Testis (tissue), 2 donors: ENCODE measurements around the gene DDX1.

Source experiments
- POLR2A ChIP-seq: fragments of 450-650 bp; IDR thresholded peaks from one replicate; pipeline ENCODE4 v1.6.1; 2017; ENCODE audit warnings: antibody characterized with exemption, mild to moderate bottlenecking, moderate library complexity
- TF ChIP-seq, protein P1 (sequence below), 3 experiments: fragments of 450-650 bp in 2 of 3; fragments of 200-600 bp in 1 of 3; sonication (generic) in 1 of 3; IDR thresholded peaks; one replicate each; pipeline ENCODE4 v1.5.1; 2016 to 2019; ENCODE audit warnings: antibody characterized with exemption in 3 of 3, mild to moderate bottlenecking in 2 of 3, moderate library complexity in 1 of 3

DNA sequence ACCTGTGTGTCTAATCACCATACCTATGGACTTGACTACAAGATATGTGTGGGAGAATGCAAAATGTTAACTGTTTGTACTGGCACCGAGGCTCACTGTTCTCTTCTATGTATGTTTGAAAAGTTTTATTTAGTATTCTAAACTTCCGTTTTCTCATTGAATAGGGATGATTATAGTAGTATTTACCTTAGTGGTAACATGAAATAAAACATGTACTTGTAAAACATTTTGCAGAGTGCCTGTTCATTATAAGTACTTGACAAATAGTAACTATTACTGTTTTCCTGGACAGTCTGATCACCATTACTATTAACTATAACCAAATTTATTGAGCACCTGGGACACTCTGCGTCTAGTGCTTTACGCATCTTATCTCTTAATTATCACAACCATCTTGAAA lies 24.8 kb downstream of the DDX1 start:
- TF ChIP-seq, protein P1, sequence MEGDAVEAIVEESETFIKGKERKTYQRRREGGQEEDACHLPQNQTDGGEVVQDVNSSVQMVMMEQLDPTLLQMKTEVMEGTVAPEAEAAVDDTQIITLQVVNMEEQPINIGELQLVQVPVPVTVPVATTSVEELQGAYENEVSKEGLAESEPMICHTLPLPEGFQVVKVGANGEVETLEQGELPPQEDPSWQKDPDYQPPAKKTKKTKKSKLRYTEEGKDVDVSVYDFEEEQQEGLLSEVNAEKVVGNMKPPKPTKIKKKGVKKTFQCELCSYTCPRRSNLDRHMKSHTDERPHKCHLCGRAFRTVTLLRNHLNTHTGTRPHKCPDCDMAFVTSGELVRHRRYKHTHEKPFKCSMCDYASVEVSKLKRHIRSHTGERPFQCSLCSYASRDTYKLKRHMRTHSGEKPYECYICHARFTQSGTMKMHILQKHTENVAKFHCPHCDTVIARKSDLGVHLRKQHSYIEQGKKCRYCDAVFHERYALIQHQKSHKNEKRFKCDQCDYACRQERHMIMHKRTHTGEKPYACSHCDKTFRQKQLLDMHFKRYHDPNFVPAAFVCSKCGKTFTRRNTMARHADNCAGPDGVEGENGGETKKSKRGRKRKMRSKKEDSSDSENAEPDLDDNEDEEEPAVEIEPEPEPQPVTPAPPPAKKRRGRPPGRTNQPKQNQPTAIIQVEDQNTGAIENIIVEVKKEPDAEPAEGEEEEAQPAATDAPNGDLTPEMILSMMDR (IDR thresholded peaks at IDR 0.05): no peak
- TF ChIP-seq POLR2A: no peak
